Hindlimb muscle (tissue), 1 donor: ENCODE results near the gene NRP2. TPM values are rescaled to one million over a fixed set of nuclear protein-coding genes. Genes with fewer than 3 reads are reported as not detected.

Experiments used
- DNase-seq: peaks from one replicate; pipeline ENCODE4 v3.0.0-alpha.2; 2013
- polyA plus RNA-seq: library from polyadenylated mRNA; unstranded; fragments of 120-200 nt; gene quantifications from one replicate; pipeline ENCODE4 v1.2.1, GENCODE V29; 2013; ENCODE audit not compliant: insufficient read length

NRP2 gene
- polyA plus RNA-seq, 1 donor = 11.1 TPM

GRCh38 chr2:205659922-205660321 is 22.4 kb upstream of the NRP2 start:
- no peak for DNase-seq

GRCh38 chr2:205660521-205661124 is 21.7 kb upstream of the NRP2 start:
- DNase-seq = peak; percentile 42

GRCh38 chr2:205661281-205661680 is 21.0 kb upstream of the NRP2 start:
- DNase-seq = no peak

GRCh38 chr2:205662206-205662965 is 19.9 kb upstream of the NRP2 start:
- DNase-seq = no peak

GRCh38 chr2:205665791-205666190 is 16.5 kb upstream of the NRP2 start:
- DNase-seq = no peak

GRCh38 chr2:205670292-205670691 is 12.0 kb upstream of the NRP2 start:
- DNase-seq = no peak

- no peak for DNase-seq
Measured at GRCh38 chr2:205673312-205673711, 9.0 kb upstream of the NRP2 start.

- DNase-seq = peak; percentile 77
Measured at GRCh38 chr2:205675861-205676516, 6.3 kb upstream of the NRP2 start.

- DNase-seq = no peak
Measured at GRCh38 chr2:205678541-205679142, 3.7 kb upstream of the NRP2 start.

GRCh38 chr2:205679410-205680009 is 2.8 kb upstream of the NRP2 start:
- DNase-seq = no peak

- DNase-seq = peak; percentile 47
Measured at GRCh38 chr2:205680067-205680466, 2.2 kb upstream of the NRP2 start.

GRCh38 chr2:205680903-205681302 is 1.4 kb upstream of the NRP2 start:
- DNase-seq = no peak

- DNase-seq = no peak
Measured at GRCh38 chr2:205681401-205682238, 681 bp upstream of the NRP2 start.

- DNase-seq = no peak
Measured at GRCh38 chr2:205682971-205683501, 735 bp downstream of the NRP2 start.

- DNase-seq = peak; percentile 50
Measured at GRCh38 chr2:205683502-205684367, 1.4 kb downstream of the NRP2 start.

GRCh38 chr2:205684871-205685313 is 2.6 kb downstream of the NRP2 start:
- DNase-seq = peak; percentile 29

- no peak for DNase-seq
Measured at GRCh38 chr2:205685314-205686055, 3.2 kb downstream of the NRP2 start.

- no peak for DNase-seq
Measured at GRCh38 chr2:205686056-205686782, 3.9 kb downstream of the NRP2 start.
